Measurements from ENCODE around the gene LPAR6.

DNA sequence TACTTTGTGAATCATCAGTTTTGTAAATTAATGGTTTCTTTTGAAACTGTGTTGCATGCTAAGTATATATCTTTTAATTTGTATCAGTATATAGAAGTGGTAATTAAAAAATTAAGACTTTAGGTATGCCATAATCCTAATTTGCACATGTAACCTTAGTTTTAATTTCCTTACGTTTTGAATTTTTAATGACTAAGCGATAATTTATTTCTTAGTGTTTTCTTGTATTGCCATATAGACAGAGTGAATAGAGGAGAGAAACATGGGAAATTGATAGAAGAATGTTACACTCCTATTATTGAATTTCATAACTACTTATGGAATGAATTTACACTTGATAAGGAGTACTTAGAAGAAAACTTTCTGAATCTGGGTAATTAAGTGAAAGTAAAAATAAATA is 29.5 kb downstream of the LPAR6 start:
- TF ChIP-seq, protein P1, sequence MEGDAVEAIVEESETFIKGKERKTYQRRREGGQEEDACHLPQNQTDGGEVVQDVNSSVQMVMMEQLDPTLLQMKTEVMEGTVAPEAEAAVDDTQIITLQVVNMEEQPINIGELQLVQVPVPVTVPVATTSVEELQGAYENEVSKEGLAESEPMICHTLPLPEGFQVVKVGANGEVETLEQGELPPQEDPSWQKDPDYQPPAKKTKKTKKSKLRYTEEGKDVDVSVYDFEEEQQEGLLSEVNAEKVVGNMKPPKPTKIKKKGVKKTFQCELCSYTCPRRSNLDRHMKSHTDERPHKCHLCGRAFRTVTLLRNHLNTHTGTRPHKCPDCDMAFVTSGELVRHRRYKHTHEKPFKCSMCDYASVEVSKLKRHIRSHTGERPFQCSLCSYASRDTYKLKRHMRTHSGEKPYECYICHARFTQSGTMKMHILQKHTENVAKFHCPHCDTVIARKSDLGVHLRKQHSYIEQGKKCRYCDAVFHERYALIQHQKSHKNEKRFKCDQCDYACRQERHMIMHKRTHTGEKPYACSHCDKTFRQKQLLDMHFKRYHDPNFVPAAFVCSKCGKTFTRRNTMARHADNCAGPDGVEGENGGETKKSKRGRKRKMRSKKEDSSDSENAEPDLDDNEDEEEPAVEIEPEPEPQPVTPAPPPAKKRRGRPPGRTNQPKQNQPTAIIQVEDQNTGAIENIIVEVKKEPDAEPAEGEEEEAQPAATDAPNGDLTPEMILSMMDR (IDR thresholded peaks at IDR 0.05): no peak
- no peak for TF ChIP-seq SMAD4 (CRISPR knock-in tag; IDR thresholded peaks at IDR 0.05)
- TF ChIP-seq SMAD3 (CRISPR knock-in tag; IDR thresholded peaks at IDR 0.05; ENCODE audit: borderline replicate concordance): no peak
- TF ChIP-seq, protein P2, sequence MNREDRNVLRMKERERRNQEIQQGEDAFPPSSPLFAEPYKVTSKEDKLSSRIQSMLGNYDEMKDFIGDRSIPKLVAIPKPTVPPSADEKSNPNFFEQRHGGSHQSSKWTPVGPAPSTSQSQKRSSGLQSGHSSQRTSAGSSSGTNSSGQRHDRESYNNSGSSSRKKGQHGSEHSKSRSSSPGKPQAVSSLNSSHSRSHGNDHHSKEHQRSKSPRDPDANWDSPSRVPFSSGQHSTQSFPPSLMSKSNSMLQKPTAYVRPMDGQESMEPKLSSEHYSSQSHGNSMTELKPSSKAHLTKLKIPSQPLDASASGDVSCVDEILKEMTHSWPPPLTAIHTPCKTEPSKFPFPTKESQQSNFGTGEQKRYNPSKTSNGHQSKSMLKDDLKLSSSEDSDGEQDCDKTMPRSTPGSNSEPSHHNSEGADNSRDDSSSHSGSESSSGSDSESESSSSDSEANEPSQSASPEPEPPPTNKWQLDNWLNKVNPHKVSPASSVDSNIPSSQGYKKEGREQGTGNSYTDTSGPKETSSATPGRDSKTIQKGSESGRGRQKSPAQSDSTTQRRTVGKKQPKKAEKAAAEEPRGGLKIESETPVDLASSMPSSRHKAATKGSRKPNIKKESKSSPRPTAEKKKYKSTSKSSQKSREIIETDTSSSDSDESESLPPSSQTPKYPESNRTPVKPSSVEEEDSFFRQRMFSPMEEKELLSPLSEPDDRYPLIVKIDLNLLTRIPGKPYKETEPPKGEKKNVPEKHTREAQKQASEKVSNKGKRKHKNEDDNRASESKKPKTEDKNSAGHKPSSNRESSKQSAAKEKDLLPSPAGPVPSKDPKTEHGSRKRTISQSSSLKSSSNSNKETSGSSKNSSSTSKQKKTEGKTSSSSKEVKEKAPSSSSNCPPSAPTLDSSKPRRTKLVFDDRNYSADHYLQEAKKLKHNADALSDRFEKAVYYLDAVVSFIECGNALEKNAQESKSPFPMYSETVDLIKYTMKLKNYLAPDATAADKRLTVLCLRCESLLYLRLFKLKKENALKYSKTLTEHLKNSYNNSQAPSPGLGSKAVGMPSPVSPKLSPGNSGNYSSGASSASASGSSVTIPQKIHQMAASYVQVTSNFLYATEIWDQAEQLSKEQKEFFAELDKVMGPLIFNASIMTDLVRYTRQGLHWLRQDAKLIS (CRISPR knock-in tag; IDR thresholded peaks at IDR 0.05; ENCODE audit: borderline replicate concordance): no peak
- TF ChIP-seq, protein P3, sequence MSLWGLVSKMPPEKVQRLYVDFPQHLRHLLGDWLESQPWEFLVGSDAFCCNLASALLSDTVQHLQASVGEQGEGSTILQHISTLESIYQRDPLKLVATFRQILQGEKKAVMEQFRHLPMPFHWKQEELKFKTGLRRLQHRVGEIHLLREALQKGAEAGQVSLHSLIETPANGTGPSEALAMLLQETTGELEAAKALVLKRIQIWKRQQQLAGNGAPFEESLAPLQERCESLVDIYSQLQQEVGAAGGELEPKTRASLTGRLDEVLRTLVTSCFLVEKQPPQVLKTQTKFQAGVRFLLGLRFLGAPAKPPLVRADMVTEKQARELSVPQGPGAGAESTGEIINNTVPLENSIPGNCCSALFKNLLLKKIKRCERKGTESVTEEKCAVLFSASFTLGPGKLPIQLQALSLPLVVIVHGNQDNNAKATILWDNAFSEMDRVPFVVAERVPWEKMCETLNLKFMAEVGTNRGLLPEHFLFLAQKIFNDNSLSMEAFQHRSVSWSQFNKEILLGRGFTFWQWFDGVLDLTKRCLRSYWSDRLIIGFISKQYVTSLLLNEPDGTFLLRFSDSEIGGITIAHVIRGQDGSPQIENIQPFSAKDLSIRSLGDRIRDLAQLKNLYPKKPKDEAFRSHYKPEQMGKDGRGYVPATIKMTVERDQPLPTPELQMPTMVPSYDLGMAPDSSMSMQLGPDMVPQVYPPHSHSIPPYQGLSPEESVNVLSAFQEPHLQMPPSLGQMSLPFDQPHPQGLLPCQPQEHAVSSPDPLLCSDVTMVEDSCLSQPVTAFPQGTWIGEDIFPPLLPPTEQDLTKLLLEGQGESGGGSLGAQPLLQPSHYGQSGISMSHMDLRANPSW (CRISPR knock-in tag; conservative IDR thresholded peaks at IDR 0.05; ENCODE audit: low read depth): no peak
- TF ChIP-seq, protein P4, sequence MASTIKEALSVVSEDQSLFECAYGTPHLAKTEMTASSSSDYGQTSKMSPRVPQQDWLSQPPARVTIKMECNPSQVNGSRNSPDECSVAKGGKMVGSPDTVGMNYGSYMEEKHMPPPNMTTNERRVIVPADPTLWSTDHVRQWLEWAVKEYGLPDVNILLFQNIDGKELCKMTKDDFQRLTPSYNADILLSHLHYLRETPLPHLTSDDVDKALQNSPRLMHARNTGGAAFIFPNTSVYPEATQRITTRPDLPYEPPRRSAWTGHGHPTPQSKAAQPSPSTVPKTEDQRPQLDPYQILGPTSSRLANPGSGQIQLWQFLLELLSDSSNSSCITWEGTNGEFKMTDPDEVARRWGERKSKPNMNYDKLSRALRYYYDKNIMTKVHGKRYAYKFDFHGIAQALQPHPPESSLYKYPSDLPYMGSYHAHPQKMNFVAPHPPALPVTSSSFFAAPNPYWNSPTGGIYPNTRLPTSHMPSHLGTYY (CRISPR knock-in tag; IDR thresholded peaks at IDR 0.05): no peak
- TF ChIP-seq NR1H2 (CRISPR knock-in tag; IDR thresholded peaks at IDR 0.05): no peak
- no peak for TF ChIP-seq NR3C1 (CRISPR knock-in tag; conservative IDR thresholded peaks at IDR 0.05; ENCODE audit: low read depth)
- no peak for TF ChIP-seq NFYB (CRISPR knock-in tag; conservative IDR thresholded peaks at IDR 0.05; ENCODE audit: low read depth)
- no peak for TF ChIP-seq CBFB (CRISPR knock-in tag; IDR thresholded peaks at IDR 0.05; ENCODE audit: low read depth)

Measured in WTC11 (cell line).